Measurements from ENCODE around the gene CDK12.

DNA sequence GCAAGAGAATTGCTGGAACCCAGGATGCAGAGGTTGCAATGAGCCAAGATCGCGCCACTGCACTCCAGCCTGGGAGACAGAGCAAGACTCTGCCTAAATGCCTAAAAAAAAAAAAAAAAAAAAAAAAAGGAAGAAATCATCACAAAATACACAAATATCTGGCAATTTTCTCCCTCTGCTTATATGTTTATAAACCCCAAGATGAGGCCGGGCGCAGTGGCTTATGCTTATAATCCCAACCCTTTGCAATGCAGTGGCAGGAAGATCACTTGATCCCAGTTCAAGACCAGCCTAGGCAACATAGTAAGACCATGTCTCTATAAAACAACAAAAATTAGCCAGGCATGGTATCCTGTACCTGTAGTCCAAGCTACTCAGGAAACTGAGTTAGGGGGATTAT is 31.7 kb upstream of the CDK12 start:
- TF ChIP-seq, protein P1, sequence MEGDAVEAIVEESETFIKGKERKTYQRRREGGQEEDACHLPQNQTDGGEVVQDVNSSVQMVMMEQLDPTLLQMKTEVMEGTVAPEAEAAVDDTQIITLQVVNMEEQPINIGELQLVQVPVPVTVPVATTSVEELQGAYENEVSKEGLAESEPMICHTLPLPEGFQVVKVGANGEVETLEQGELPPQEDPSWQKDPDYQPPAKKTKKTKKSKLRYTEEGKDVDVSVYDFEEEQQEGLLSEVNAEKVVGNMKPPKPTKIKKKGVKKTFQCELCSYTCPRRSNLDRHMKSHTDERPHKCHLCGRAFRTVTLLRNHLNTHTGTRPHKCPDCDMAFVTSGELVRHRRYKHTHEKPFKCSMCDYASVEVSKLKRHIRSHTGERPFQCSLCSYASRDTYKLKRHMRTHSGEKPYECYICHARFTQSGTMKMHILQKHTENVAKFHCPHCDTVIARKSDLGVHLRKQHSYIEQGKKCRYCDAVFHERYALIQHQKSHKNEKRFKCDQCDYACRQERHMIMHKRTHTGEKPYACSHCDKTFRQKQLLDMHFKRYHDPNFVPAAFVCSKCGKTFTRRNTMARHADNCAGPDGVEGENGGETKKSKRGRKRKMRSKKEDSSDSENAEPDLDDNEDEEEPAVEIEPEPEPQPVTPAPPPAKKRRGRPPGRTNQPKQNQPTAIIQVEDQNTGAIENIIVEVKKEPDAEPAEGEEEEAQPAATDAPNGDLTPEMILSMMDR (IDR thresholded peaks at IDR 0.05; ENCODE audit: insufficient read depth, low read depth, low read length) = no peak
- TF ChIP-seq EZH2 (IDR thresholded peaks at IDR 0.05; ENCODE audit: insufficient read depth, low read length) = no peak
